ENCODE results near the gene NCR2. TPM values are rescaled to one million over a fixed set of nuclear protein-coding genes. Genes with fewer than 3 reads are reported as not detected.

The NCR2 gene
- total and polyA plus RNA-seq, 5 experiments from 2014 or later, result not detected

DNA sequence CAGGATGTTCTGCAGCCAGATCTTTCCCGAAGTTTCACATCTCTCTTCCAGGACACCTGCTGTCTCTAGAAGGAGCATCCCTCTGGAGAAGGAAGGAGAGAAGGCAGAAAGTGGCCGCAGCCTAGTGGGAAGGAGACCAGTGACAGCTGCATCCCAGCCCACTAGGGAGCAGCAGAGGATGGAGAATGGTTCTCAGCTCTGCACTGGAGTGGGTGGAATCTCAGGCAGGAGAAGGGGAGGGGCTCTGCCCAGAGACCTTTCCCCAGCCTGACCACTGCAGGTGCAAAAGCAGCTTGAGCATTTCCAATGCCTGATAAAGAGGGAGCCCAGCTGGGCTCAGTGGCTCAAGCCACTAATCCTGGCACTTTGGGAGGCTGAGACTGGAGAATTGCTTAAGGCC lies 32.3 kb downstream of the NCR2 start:
- H3K4me1 Mint-ChIP-seq, result peaks cover 18 to 31% (median 21%) of the 10 kb centered on the region in 4 donors
- ATAC-seq, result no peak
- POLR2A ChIA-PET, result no interaction called here
- H3K27me3 Mint-ChIP-seq, result peaks cover 25 to 49% (median 44%) of the 10 kb centered on the region in 5 donors
- H3K9me3 Mint-ChIP-seq, result peaks cover 0 to 3% (median 0%) of the 10 kb centered on the region in 9 donors
- H3K36me3 Mint-ChIP-seq, result no peaks in the 10 kb centered on the region
- H3K27ac Mint-ChIP-seq, result peak overlapping the region in 1 of 10 donors; percentile 13
- DNase-seq, result no peak
- H3K4me3 Mint-ChIP-seq, result no peak overlapping the region

DNA sequence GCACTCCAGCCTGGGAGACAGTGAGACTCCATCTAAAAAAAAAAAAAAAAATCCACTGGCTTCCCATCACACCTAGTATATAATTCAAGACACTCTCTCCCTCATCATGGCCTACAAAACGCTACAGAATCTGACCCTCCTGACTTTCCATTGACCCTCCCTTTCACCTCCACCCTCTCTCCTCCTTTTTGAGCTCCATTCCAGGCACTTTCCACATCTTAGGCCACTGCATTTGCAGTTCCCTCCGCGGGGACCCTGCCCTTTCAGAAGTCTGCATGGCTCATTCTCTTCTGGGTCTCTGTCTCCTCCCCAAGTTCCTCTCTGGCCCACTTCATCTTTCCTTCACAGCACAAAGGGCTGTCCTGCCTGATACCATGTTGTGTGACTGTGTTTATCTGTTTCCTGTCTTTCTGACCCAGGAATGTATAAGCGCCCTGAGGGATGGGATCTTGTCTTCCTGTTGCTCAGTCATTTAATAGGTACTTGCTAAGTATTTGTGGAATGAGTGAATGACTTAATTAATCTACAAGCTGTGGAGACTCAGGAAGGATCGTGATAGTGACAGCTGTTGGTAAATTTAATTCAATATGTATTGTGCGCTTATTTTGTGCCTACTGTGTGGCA lies 35.2 kb downstream of the NCR2 start:
- POLR2A ChIA-PET, result interaction anchor here (0.5 to 0.7 kb wide), 2 partner anchors 13 to 223 kb away, joined by 3 read pairs; no protein-coding TSS in a partner anchor
- DNase-seq (no peak), ATAC-seq (no peak)
- Mint-ChIP-seq H3K36me3 (no peaks in the 10 kb centered on the region), H3K4me3 (peak overlapping the region in 5 of 10 donors; percentile 7 to 85 (median 34)), H3K27me3 (peaks cover 29 to 78% (median 56%) of the 10 kb centered on the region in 5 donors), H3K27ac (peak overlapping the region in 1 of 10 donors; percentile 41), H3K9me3 (no peaks in the 10 kb centered on the region), H3K4me1 (peaks cover 33 to 53% (median 43%) of the 10 kb centered on the region in 4 donors)

DNA sequence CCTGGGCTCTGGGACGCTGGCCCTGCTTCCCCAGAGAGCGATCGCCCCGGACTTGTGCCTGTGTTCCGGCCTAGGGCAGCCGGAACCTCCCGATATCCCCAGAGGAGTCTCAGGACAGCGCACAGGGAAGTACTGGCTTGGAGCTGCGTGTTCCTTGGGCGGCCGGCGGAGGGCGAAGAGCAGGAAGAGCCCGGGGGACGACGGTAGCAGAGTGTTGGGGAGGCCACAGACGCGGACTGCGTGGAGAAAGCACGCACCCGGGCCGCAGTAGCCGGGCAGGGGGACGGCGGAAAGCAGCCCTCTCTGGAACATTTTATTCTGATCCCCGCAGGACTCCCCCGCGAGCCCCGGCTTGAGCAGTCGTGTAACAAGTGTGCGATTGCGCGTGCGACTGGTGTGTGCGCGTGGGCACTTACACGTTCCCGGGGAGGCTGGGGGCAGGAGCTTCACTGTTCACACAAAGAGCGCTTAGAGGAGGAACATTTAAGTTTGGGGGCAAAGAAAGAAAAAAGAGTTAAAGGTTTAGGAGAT lies 36.1 kb downstream of the NCR2 start:
- H3K36me3 Mint-ChIP-seq, result no peaks in the 10 kb centered on the region
- H3K27me3 Mint-ChIP-seq, result peaks cover 29 to 88% (median 59%) of the 10 kb centered on the region in 5 donors
- H3K9me3 Mint-ChIP-seq, result no peaks in the 10 kb centered on the region
- peak overlapping the region in 4 of 10 donors; percentile 4 to 66 (median 52) for H3K27ac Mint-ChIP-seq
- DNase-seq, result no peak
- POLR2A ChIA-PET, result interaction anchor here (0.6 kb wide), 1 partner anchor 218 kb away, joined by 3 read pairs; no protein-coding TSS in a partner anchor
- H3K4me3 Mint-ChIP-seq, result peak overlapping the region; percentile 73 to 94 (median 87)
- peaks cover 33 to 54% (median 45%) of the 10 kb centered on the region in 4 donors for H3K4me1 Mint-ChIP-seq
- peak; percentile 21 to 47 for ATAC-seq

DNA sequence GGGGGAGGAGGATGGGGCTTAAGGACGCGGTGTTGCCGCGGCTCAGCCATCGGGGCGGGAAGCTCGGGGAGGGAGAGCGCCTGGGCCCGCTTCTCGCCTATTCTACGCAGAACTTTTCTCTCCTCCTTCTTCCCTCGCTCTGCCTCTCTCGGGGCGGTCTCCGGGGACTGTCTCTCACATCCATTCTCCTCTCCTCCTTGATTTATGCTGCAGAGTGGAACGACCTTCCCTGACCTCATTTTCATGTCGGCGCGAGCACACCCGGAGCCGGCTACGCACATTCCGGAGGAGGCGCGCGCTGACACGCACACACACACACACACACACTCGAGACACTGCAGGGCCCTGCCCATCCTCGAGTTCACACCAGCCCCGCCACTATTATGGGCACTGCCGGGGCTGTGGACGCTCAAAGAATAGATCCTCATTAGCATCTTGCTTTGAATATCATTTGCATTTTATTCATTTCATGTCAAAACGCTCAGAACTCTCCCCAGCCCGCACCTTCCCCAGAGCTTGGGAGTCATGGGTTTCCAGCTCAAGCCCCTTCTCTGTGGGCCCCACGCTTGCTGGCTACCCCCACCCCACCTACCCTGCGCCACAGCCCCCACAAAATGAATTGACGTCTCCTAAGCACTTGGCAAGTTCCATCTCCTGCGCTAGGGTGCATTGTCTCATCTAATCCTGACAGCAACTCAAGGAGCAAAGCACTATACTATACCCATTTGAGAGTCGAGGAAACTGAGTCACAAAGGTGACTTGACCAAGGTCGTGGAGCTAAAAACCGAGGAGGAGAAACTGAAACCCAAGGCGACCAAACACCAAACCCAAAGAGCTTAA lies 36.8 kb downstream of the NCR2 start:
- Mint-ChIP-seq H3K4me1 (peaks cover 33 to 54% (median 45%) of the 10 kb centered on the region in 4 donors), H3K9me3 (no peaks in the 10 kb centered on the region), H3K27ac (peak overlapping the region in 4 of 10 donors; percentile 18 to 64 (median 36)), H3K36me3 (no peaks in the 10 kb centered on the region), H3K4me3 (peak overlapping the region; percentile 73 to 94 (median 87)), H3K27me3 (peaks cover 34 to 93% (median 65%) of the 10 kb centered on the region in 5 donors)
- POLR2A ChIA-PET, result interaction anchor here (0.6 kb wide), 1 partner anchor 217 kb away, joined by 3 read pairs; no protein-coding TSS in a partner anchor
- DNase-seq, result peak in 3 of 10 donors; percentile 20 to 27 (median 25)
- peak; percentile 39 to 46 for ATAC-seq

DNA sequence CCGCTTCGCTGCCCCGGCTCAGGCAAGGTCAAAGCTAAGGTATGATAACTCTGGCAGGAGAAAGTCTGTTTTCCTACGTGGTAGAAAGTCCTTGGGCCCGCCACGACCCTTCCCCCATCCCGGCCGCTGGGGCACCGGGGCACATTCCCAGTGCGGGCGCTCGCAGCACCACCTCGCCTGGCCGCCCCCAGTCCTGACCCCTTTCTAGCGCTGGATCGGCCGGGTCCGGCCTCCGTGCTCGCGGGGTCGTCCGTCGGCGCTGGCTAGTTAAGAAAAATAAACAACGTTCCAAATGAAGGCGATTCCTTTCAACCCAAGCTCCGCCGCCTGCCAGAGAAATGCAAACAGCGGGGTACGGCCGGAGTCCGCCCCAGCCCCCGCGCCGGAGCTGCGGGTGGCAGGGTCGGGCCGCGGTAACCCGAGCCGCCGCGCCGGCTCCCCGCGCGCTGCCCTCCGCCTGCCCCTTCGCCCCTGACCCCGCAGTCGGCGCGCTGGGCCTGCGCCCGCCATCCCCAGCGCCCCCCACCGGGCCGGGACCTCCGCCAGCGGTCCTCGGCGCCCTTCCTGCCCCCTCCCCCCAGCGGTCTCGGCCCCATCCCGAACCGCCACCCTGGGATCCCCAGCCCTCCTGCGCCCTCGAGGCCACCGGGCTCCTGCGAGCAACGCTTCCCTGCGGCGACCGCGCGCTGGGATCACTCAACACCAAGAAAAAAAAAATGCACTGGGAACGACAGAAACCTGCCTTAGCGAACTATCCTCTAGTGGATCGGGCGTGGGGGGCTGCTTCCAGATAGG lies 37.6 kb downstream of the NCR2 start:
- H3K9me3 Mint-ChIP-seq, result no peaks in the 10 kb centered on the region
- peak overlapping the region; percentile 73 to 94 (median 87) for H3K4me3 Mint-ChIP-seq
- H3K27me3 Mint-ChIP-seq, result peaks cover 36 to 87% (median 68%) of the 10 kb centered on the region in 5 donors
- H3K36me3 Mint-ChIP-seq, result no peaks in the 10 kb centered on the region
- POLR2A ChIA-PET, result interaction anchor here (0.7 kb wide), 1 partner anchor 39 kb away, joined by 3 read pairs; no protein-coding TSS in a partner anchor
- peaks cover 33 to 54% (median 45%) of the 10 kb centered on the region in 4 donors for H3K4me1 Mint-ChIP-seq
- H3K27ac Mint-ChIP-seq, result no peak overlapping the region
- no peak for DNase-seq
- ATAC-seq, result no peak

GRCh38 chr6:41373627-41373918 lies 38.2 kb downstream of the NCR2 start:
- no peak for DNase-seq
- Mint-ChIP-seq H3K9me3 (no peaks in the 10 kb centered on the region), H3K4me3 (peak overlapping the region; percentile 25 to 85 (median 66)), H3K36me3 (no peaks in the 10 kb centered on the region), H3K27ac (no peak overlapping the region), H3K27me3 (peaks cover 38 to 84% (median 66%) of the 10 kb centered on the region in 5 donors), H3K4me1 (peaks cover 33 to 54% (median 45%) of the 10 kb centered on the region in 4 donors)
- ATAC-seq, result no peak
- POLR2A ChIA-PET, result interaction anchor here (0.5 to 0.9 kb wide), 3 partner anchors 39 to 40 kb away, joined by 3 to 4 read pairs (median 3); no protein-coding TSS in a partner anchor

GRCh38 chr6:41373919-41374617 lies 38.7 kb downstream of the NCR2 start:
- H3K27ac Mint-ChIP-seq, result no peak overlapping the region
- H3K9me3 Mint-ChIP-seq, result no peaks in the 10 kb centered on the region
- DNase-seq, result no peak
- peaks cover 36 to 79% (median 66%) of the 10 kb centered on the region in 5 donors for H3K27me3 Mint-ChIP-seq
- H3K4me3 Mint-ChIP-seq, result peak overlapping the region; percentile 25 to 85 (median 69)
- POLR2A ChIA-PET, result interaction anchor here (0.5 to 0.9 kb wide), 2 partner anchors 40 to 41 kb away, joined by 3 to 4 read pairs; no protein-coding TSS in a partner anchor
- H3K4me1 Mint-ChIP-seq, result peaks cover 29 to 49% (median 41%) of the 10 kb centered on the region in 4 donors
- no peak for ATAC-seq
- H3K36me3 Mint-ChIP-seq, result no peaks in the 10 kb centered on the region

GRCh38 chr6:41374618-41375590 lies 39.5 kb downstream of the NCR2 start:
- Mint-ChIP-seq H3K4me1 (peaks cover 29 to 47% (median 41%) of the 10 kb centered on the region in 4 donors), H3K27ac (peak overlapping the region in 1 of 10 donors; percentile 62), H3K9me3 (no peaks in the 10 kb centered on the region), H3K27me3 (peaks cover 35 to 75% (median 68%) of the 10 kb centered on the region in 5 donors), H3K36me3 (no peaks in the 10 kb centered on the region), H3K4me3 (peak overlapping the region in 9 of 10 donors; percentile 54 to 85 (median 67))
- DNase-seq, result no peak
- POLR2A ChIA-PET, result interaction anchor here (0.7 to 0.9 kb wide), 2 partner anchors 42 to 1971 kb away, joined by 3 to 4 read pairs; no protein-coding TSS in a partner anchor
- no peak for ATAC-seq

DNA sequence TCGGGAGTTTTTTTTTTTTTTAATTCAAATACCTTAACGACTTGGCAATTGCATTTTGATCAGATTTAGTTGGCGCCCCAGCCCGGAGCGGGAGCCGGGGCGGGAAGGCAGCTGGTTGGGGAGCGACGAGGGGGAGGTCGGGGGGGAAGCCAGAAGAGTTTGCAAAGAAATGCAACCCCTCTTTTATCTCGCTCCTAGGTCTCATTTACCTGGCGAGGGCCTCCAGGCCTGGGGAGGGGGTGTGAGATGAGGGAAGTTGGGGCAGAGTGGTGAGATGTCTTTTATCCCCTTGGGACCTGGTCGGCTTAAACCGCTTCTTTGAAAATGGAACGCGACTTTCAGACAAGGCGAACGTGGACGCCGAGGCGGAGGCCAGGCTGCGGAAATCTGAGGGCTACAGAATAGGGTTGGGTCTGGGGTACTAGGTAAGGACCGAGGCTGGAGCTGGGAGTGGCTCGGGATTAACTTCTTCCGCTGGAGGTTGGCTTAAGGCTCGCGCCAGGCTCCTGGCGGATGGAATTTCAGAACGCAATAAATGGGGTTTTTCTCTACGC lies 40.3 kb downstream of the NCR2 start:
- DNase-seq, result no peak
- Mint-ChIP-seq H3K36me3 (no peaks in the 10 kb centered on the region), H3K4me1 (peaks cover 28 to 44% (median 41%) of the 10 kb centered on the region in 4 donors), H3K27ac (no peak overlapping the region), H3K4me3 (peak overlapping the region in 4 of 10 donors; percentile 18 to 68 (median 30)), H3K27me3 (peaks cover 32 to 68% (median 63%) of the 10 kb centered on the region in 5 donors), H3K9me3 (no peaks in the 10 kb centered on the region)
- POLR2A ChIA-PET, result interaction anchor here (0.6 to 0.7 kb wide), 2 partner anchors 1720 to 1970 kb away, joined by 3 to 11 read pairs; no protein-coding TSS in a partner anchor
- ATAC-seq, result no peak

- POLR2A ChIA-PET, result interaction anchor here (0.6 to 0.7 kb wide), 2 partner anchors 1720 to 1969 kb away, joined by 3 to 11 read pairs; no protein-coding TSS in a partner anchor
- no peaks in the 10 kb centered on the region for H3K9me3 Mint-ChIP-seq
- H3K4me1 Mint-ChIP-seq, result peaks cover 26 to 42% (median 38%) of the 10 kb centered on the region in 4 donors
- DNase-seq (no peak), ATAC-seq (no peak)
- H3K27me3 Mint-ChIP-seq, result peaks cover 30 to 66% (median 58%) of the 10 kb centered on the region in 5 donors
- no peak overlapping the region for H3K4me3 Mint-ChIP-seq
- no peak overlapping the region for H3K27ac Mint-ChIP-seq
- no peaks in the 10 kb centered on the region for H3K36me3 Mint-ChIP-seq
Measured at GRCh38 chr6:41376176-41376575, 40.8 kb downstream of the NCR2 start.

All from naive thymus-derived CD8-positive, alpha-beta T cell (primary cell).